Endometrial microvascular endothelial cells (primary cell): ENCODE data around the gene NRP1. TPM values are rescaled to one million over a fixed set of nuclear protein-coding genes. Genes with fewer than 3 reads are reported as not detected.
"Not testable (repeated sequence)": the region's sequence is repeated elsewhere in the genome, so short reads cannot be mapped to it uniquely, and the experiment has no call there.

Experiments used
- in situ Hi-C: cut with HindIII; loops from 2 replicates; pipeline ENCODE4 v1.10.0; 2017; ENCODE audit warnings: low sequenced_read_pairs, low pct_unique_long_range_greater_than_20kb; ENCODE audit errors: inconsistent ontology term
- total RNA-seq: library from RNA; depleted of rRNA; stranded (reverse); fragments of >200 nt; gene quantifications from one replicate; pipeline ENCODE4 v1.2.3, GENCODE V29; 2015; ENCODE audit errors: inconsistent ontology term

NRP1 gene
- total RNA-seq, 1 donor from 2014 or later = 149 TPM

DNA sequence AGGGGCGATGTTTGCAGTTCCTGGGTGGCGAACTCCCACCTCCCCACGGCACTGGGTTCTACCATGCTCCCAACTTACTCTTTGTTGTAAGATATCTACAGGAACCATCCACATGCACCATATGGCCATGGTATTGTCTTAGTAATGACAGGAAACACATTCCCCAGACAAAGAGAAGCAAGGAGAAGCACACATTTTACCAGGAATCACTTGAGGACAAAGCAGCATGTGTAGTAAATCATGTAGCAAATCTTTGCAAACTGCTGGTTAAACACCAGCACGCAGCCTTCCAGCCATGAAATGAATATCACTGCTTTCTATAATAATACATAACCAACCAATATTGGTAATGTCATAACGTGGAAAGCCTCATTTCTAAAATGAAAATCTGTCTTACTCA lies 101.2 kb downstream of the NRP1 start:
- in situ Hi-C loops = no loop called here

DNA sequence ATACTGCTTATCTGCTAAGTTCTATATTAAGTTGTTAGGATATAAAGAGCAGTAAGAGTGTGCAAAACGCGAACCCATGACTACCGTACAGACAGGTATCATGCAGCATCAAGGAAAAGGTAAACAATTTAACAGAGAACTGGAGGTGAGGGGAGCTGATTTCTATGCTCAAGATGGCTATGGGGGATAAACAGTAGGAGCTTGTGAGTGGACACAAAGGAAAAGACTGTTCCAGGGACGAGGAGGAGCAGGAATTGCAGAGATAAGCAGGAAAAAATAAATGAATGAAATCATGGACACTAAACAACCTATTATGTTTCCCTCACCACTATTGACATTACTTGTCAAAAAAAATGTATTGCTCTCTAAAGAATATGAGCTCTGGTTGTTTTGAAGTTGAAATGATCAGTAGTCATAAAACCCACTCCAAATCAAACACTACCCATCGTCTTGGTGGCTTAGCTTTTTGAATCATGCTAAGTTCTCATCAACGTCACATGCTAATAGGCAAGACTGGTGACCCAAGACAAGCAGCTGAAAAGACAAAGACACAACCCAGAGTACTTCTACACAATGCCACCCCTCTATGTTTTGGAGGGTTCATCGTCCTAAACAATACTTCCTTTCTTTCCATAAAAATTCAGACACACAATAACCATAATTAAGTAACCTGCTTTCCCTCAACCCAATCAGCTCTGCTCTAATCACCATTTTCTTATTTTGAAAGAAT lies 102.7 kb downstream of the NRP1 start:
- in situ Hi-C loops = no loop called here

DNA sequence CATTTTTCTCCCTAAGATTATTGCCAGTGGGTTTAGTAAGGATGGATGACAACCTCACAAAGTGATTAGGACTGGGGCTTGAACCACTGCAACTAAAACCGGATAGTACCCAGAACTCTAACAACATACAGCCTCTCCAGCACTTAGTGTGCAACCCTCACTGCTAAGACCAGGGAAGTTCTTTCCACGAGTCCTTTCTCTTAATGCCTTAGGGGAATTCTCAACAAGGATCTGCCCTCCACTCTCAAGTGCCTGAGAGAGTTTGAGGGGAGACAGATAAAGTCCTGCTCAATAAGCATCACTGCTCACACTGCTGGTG lies 104.6 kb downstream of the NRP1 start:
- in situ Hi-C loops = no loop called here

DNA sequence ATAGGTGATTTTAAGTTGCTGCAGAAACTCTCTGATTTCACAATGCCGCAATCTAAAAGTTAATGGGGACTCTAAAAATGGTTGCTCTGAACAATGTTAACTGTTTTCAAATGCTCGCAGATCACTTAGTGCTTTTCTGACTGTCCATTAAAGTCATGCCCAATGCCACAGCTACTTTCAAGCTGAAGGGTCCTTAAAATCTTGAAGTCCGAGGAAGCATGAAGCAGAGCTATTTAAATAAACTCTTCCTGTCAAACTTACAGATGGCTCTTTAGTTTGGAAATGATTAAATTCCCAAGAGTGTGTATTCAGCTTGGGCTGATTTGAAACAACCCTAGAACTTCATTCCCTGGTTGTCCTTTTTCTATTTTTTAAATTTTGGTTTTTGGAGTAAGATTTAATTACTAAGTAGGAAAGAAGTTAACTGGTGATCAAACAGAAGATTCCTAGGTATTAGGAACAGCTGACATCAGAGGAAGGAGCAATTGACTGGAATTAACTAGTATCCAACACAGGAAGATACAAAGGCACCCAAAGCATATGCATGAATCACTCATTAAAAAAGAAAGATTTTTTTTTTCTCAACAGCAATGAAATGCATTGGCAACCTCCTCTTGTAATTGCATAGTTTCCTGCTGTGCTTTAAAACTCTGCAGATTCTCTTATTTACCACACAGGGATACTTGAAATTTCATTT lies 105.1 kb downstream of the NRP1 start:
- in situ Hi-C loops = no loop called here

DNA sequence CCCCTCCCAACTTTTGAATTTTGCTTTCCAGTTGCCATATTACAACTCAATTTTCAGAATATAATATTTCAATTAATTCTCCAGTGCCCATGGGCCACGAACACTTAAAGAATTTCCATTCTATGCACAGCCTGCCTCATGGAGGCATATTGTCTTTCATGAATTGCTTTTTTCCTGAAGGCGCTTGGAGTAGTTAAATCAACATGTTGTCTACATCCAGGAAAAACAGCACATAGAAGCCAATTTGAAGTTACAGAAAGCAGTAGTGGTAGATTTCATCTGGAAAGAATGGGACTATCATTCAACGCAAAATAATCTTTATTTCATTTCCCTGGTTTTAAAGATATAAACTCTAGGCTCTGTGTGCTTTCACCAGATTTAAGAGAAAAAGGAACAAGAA lies 106.0 kb downstream of the NRP1 start:
- in situ Hi-C loops = no loop called here

DNA sequence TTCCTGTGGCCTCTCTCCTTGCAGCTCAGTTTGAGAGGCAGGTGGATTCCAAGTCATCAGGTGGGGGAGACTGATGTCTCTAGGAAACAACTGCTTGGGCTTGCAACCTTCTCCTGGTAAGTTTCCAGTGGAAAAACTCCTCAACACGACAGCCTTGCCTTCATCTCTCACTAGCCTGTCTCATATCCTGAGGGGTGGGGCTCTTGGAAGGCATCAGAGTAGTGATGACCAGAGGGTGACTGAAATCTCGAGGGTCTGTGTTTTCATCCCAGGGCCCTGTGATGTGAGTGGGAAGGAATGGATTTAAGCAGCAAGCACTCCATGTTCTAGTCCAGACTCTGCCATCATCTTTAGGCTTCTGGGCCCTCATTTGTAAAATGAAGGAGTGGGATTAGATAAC lies 107.0 kb downstream of the NRP1 start:
- in situ Hi-C loops = no loop called here

DNA sequence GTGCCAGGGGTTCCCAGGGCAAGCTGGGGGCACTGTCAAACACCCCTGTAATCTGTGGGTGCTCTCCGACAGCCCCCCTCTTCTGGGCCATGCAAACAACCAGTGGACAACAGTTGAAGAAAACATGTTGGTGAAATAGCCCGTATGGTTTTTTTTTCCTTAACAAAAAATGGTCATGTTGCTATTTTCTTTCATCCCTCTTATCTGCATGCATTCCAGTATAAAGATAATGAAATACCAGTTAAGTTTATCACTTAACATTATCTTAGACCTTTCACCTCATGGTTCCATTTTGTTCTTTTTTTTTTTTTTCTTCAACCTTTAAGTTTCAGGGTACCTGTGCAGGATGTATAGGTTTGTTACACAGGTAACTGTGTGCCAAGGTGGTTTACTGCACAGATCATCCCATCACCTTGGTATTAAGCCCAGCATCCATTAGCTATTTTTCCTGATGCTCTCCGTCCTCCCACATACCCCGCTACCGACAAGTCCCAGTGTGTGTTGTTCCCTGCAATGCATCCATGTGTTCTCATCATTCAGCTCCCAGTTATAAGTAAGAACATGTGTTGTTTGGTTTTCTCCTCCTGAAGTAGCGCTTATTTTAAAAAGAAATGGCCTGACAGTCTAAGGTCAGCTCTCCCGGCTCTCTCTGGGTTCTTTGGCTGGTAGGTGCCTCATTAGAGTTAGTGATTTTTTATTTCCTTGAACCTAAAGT lies 110.1 kb downstream of the NRP1 start:
- in situ Hi-C loops = no loop called here

DNA sequence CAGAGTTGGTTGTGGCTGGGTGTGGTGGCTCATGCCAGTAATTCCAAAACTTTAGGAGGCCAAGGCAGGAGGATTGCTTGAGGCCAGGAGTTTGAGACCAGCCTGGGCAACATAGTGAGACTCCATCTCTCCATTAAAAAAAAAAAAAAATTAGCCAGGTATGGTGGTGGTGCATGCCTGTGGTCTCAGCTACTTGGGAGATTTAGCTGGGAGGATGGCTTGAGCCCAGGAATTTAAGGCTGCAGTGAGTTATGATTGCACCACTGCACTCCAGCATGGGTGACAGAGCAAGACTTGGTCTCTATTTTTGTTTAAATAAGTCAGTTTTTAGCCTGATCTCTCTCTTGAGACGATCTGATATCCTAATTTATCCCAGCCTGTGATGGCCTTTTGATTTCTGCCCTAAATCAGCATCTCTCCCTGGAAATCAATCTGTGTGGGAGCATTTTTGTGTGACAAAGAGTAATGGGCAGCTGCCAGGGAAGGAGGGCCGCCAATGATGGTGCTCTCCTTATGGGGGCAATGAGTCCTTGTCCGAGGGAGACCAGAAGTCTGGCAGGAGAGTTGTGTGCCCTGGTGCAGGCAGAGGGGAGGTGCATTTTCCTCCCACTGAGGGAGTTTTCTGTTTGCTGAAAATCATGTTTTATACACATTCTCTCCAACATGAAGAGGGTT lies 111.0 kb downstream of the NRP1 start:
- in situ Hi-C loops = no loop called here

DNA sequence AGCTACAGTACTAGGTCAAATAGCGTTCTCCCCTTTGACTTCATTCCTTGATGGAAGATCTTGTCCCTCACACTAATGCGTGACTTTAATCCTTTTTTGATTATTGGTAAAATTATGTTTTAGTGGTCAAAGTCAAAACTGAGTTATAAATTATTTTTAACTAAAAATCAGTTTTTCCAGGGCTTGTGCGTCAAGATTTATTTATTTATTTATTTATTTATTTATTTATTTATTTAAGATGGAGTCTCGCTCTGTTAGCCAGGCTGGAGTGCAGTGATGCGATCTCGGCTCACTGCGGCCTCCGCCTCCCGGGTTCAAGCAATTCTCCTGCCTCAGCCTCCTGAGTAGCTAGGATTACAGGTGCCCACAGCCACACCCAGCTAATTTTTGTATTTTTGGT lies 112.2 kb downstream of the NRP1 start:
- in situ Hi-C loops = not testable (repeated sequence)

DNA sequence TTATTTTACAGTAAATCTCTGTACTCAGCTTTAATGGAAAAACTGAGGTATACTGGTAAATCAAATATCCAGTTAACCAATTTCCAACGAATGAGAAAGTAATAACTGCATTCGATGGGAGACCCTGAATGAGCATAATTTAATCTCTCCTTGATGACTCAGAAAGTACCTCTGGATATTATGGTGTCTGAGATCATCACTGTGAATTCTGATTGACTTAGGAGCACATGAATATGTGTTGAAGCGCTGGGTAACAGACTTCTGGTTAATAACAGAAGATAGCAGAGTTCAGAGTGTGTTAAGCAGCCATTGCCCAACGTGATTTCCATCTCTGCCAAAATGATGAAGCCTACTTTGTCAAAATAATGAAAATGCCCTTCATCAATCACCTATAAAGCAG lies 116.6 kb downstream of the NRP1 start:
- in situ Hi-C loops = no loop called here

DNA sequence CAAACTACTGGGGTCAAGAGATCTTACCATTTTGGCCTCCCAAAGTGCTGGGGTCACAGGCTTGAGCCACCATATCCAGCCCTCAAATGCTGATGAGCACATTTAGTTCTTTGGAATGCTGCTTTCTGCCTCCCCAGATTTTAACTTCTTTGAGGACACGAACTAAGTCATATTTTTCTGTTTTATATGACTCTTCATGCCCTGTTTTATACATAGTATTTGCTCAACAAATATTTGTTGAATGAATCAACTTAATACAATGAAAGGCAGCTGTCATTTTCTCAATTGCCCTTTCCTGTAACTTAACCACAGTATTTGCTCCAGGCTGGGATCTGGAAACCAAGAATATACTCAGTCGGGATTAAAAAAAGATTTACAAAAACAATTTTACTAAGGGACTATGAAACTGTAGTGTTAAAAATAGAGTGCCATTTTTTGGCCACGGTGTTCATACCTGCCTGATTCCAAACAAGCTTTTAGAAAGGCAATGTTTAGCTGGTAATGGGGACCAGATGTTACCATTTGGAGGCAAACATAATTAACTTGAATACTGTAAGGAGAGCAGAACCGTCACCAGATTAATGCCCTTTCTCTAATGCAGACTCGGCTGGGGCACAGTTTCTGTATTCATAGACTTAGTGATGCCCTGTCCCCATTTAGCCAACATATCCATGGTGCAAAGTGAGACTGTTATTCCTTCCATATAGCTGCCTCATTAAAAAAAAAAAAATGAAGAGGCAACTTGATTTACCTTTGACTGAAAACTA lies 117.6 kb downstream of the NRP1 start:
- in situ Hi-C loops = no loop called here

DNA sequence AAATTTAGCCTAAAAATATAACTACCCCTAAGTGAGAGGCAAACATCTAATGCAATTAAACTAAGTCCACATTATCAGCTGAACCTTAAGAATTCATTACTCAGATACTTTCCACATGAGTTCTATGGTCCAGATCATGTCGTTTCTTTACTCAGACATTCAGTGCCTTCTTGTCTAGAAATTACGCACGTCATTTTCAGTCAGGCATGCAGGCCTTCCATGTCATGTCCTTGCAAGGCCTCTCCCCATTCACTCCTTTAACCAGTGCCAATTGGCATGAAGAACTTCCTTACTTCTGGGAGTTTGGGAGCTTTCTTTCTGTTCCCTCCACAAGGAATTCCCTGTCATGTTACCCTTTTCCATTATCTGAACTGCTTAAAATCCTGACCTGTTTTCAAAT lies 118.8 kb downstream of the NRP1 start:
- in situ Hi-C loops = no loop called here

DNA sequence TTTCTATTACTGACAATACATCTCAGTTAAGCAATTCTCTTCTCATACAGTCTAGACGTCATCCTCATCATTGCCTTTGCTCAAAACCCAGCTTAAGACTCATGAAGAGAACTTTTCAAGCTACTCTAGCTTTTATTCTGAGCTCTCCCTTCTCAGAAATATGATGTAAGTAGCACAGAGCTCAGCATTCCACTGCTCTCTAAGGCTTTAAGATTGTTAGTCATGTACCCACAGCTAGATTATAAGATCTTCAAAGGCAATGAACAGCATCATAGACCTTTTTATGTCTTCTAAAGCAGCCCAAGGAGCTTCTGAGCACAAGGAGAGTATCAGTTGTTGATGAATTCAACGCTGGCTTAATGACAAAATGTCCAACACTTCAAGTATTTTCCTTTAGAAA lies 119.3 kb downstream of the NRP1 start:
- in situ Hi-C loops = no loop called here

DNA sequence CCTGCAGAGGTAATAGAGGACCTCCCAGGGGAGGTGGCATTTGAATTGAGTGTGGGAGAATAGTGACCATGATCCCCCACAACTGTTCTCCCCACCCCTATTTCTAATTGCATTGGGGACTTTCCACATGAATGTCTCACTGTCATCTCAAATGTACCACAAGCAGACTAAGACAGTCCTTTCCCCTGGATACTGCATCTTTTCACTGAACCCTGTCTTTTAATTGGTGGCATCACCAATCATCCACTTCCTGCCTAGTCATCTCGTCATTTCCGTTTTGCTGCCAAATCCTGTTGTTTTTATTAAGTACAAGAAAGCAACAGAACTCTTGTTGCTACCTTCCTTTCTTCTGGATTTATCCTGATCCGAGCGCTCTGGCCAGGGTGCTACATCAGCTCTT lies 120.3 kb downstream of the NRP1 start:
- in situ Hi-C loops = no loop called here

DNA sequence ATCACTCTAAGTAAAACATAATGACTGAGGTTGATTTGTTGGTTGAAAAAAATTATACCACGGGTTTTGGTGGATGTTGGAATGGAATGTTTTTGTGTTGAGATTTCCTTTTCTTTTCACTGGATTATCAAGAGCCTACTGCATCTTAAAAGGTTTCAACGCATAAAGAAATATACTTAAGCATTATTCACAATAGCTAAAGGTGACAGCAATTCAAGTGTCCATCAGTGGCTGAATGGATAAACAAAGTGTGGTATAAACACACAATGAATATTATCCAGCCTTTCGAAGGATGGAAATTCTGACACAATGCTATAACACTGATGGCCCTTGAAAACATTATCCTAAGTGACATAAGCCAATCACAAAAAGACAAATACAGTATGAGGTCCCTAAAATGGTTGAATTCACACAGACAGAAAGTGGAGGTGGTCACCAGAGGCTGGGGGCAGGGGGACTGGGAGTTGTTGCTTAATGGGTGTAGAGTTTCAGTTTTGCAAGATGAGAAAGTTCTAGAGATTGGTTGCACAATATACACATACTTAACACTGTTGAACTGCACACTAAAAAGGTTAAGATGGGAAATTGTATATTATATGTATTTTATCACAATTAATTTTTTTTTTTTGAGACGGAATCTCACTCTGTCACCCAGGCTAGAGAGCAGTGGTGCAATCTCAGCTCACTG lies 122.3 kb downstream of the NRP1 start:
- in situ Hi-C loops = no loop called here

DNA sequence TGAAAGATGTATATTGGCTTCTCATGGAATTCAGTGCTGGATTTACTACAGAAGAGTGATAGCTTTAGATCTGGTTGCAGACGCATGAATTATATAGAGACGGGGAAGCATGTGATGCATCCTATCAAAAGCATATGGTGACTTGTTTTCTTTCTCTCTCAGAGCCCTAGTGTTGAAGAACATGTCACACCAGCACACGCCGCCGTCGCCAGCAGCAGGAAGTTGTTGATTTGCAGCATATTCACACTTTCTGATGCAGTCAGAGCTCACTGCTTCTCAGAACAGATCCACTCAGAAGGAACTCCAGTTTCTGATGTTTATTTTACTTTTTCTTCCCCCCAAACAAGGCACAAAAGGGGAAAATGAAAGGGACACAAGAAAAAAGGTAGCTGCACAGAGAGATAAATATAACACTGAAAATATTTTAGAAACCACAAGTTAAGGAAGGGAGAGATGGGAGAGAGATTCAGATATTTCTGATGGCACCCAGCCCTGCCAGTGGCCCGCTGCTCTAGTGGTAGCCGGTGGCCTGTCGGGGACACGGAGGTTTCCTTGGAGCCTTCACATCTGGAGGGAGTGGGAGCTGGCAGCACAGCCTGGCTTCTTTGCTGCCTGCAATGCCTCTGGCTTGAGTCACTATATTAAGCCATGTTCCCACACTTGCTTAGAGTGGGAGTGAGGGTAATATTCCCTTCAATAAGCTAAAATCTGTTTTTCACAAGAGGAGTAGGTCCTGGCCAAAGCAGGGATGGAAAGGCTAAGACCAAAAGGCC lies 123.2 kb downstream of the NRP1 start:
- in situ Hi-C loops = no loop called here

DNA sequence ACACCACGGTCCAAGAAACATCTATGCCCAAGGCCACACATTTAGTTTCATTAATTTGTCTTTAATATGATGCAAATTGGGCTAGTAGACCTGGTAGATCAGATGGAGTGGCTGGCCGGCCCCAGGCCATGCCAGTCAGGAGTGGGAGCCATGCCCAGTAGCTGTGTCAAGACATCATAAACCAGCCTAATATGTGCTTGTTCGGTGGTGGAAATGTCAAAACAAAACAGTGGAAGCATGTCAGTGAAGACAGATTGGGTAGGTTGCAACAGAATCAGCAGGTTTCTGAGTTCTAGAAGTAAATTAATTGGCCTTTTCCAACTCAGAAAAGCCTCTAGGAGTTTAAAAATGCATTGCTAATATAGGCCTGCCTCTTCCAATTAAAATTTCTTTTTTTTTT lies 124.7 kb downstream of the NRP1 start:
- in situ Hi-C loops = no loop called here

DNA sequence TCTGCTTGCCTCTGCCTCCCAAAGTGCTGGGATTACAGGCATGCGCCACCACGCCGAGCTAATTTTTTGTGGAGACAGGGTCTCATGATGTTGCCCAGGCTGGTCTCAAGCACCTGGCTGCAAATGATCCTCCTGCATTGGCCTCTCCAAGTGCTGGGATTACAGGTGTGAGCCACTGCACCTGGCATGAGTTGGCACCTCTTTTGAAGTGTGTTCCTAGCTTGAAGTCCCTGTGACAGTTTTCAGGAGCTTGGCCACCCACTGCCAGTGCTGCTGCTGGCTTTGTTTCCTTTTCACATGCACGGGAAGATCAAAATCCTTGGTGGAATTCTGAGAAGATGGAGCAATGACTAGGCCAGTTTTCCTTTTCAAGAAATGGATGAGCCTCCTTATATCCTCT lies 126.3 kb downstream of the NRP1 start:
- in situ Hi-C loops = no loop called here
